TTC549 (cell line): ENCODE measurements around the gene PPIE.

ENCODE experiments used
- FAIRE-seq: peaks from 2 replicates; lab custom pipeline; 2012; peaks lifted over from hg19 to GRCh38; lab: Jason Lieb, UNC

The PPIE gene

GRCh38 chr1:39808784-39809517 lies 70.3 kb downstream of the PPIE start:
- FAIRE-seq, result no peak

- no peak for FAIRE-seq
These were observed 74.2 kb downstream of the PPIE start for GRCh38 chr1:39812913-39813312.
